SK-N-SH treated with all-trans-retinoic acid at 6 μM for 48 hours (cell line): Measurements from ENCODE around the gene RPS19.

Source experiments
- ATAC-seq: fragments of 200-7000 bp; cut with Tn5 transposase; 3 replicates; pipeline ENCODE4 v1.9.1; 2020; ENCODE audit warnings: mild to moderate bottlenecking, moderate library complexity
- ARNTL ChIP-seq: fragments of 450-650 bp; formaldehyde crosslinking; IDR thresholded peaks from 2 replicates; pipeline ENCODE4 v1.5.0; 2020; ENCODE audit warnings: low read depth, mild to moderate bottlenecking, moderate library complexity, borderline replicate concordance
- BACH2 ChIP-seq: fragments of 250-450 bp; sonication (Bioruptor Pico); IDR thresholded peaks from 2 replicates; pipeline ENCODE4 v1.9.0; 2021; ENCODE audit warnings: mild to moderate bottlenecking, borderline replicate concordance
- CREB5 ChIP-seq: fragments of 250-450 bp; sonication (Bioruptor Pico); IDR thresholded peaks from 2 replicates; pipeline ENCODE4 v1.5.1; 2020; ENCODE audit warnings: low read depth, mild to moderate bottlenecking, moderate library complexity
- CSDC2 ChIP-seq: fragments of 250-450 bp; sonication (Bioruptor Pico); IDR thresholded peaks from 2 replicates; pipeline ENCODE4 v1.5.0; 2020; ENCODE audit warnings: mild to moderate bottlenecking, moderate library complexity
- CSRNP3 ChIP-seq: fragments of 250-450 bp; sonication (Bioruptor Pico); IDR thresholded peaks from 2 replicates; pipeline ENCODE4 v1.5.1; 2021; ENCODE audit warnings: mild to moderate bottlenecking, moderate library complexity
- ESRRG ChIP-seq: fragments of 250-450 bp; sonication (Bioruptor Pico); IDR thresholded peaks from 2 replicates; pipeline ENCODE4 v1.6.1; 2021; ENCODE audit warnings: mild to moderate bottlenecking
- GLIS3 ChIP-seq: fragments of 250-450 bp; sonication (Bioruptor Pico); IDR thresholded peaks from 2 replicates; pipeline ENCODE4 v1.5.0; 2020; ENCODE audit warnings: mild to moderate bottlenecking, moderate library complexity
- ISL1 ChIP-seq: fragments of 250-450 bp; sonication (Bioruptor Pico); IDR thresholded peaks from 2 replicates; pipeline ENCODE4 v2.1.2; 2022; ENCODE audit warnings: mild to moderate bottlenecking, moderate library complexity
- OSR1 ChIP-seq: fragments of 250-450 bp; sonication (Bioruptor Pico); IDR thresholded peaks from 2 replicates; pipeline ENCODE4 v1.8.0; 2022; ENCODE audit warnings: moderate library complexity, mild to moderate bottlenecking, inconsistent platforms
- PATZ1 ChIP-seq: fragments of 250-450 bp; sonication (Bioruptor Pico); IDR thresholded peaks from 2 replicates; pipeline ENCODE4 v1.8.0; 2020; ENCODE audit warnings: mild to moderate bottlenecking, moderate library complexity, borderline replicate concordance
- POU6F1 ChIP-seq: fragments of 250-450 bp; sonication (Bioruptor Pico); IDR thresholded peaks from 2 replicates; pipeline ENCODE4 v1.8.0; 2021; ENCODE audit warnings: low read depth, mild to moderate bottlenecking, moderate library complexity, borderline replicate concordance
- PPARA ChIP-seq: fragments of 250-450 bp; sonication (Bioruptor Pico); IDR thresholded peaks from 2 replicates; pipeline ENCODE4 v1.5.0; 2020; ENCODE audit warnings: mild to moderate bottlenecking, borderline replicate concordance
- RARB ChIP-seq: fragments of 250-450 bp; sonication (Bioruptor Pico); IDR thresholded peaks from 2 replicates; pipeline ENCODE4 v1.8.0; 2021; ENCODE audit warnings: mild to moderate bottlenecking, moderate library complexity
- SNAI2 ChIP-seq: fragments of 250-450 bp; sonication (Bioruptor Pico); IDR thresholded peaks from 2 replicates; pipeline ENCODE4 v1.5.0; 2020; ENCODE audit warnings: mild to moderate bottlenecking, moderate library complexity
- TOX ChIP-seq: fragments of 250-450 bp; sonication (Bioruptor Pico); IDR thresholded peaks from 2 replicates; pipeline ENCODE4 v1.8.0; 2021; ENCODE audit warnings: mild to moderate bottlenecking, moderate library complexity, borderline replicate concordance
- TSHZ2 ChIP-seq: fragments of 250-450 bp; sonication (Bioruptor Pico); IDR thresholded peaks from 2 replicates; pipeline ENCODE4 v1.5.0; 2020; ENCODE audit warnings: mild to moderate bottlenecking, moderate library complexity
- ZC3H10 ChIP-seq: fragments of 250-450 bp; sonication (Bioruptor Pico); IDR thresholded peaks from 2 replicates; pipeline ENCODE4 v1.5.1; 2021; ENCODE audit warnings: mild to moderate bottlenecking, moderate library complexity
- ZFP3 ChIP-seq: fragments of 250-450 bp; sonication (Bioruptor Pico); IDR thresholded peaks from 2 replicates; pipeline ENCODE4 v1.5.0; 2020; ENCODE audit warnings: mild to moderate bottlenecking, moderate library complexity
- ZNF565 ChIP-seq: fragments of 450-650 bp; formaldehyde crosslinking; conservative IDR thresholded peaks from 2 replicates; pipeline ENCODE4 v1.5.0; 2020; ENCODE audit warnings: low read depth, mild to moderate bottlenecking, moderate library complexity
- ZNF70 ChIP-seq: fragments of 450-650 bp; formaldehyde crosslinking; IDR thresholded peaks from 2 replicates; pipeline ENCODE4 v1.5.0; 2020; ENCODE audit warnings: mild to moderate bottlenecking, moderate library complexity
- ZNF8 ChIP-seq: fragments of 450-650 bp; formaldehyde crosslinking; IDR thresholded peaks from 2 replicates; pipeline ENCODE4 v1.5.0; 2020; ENCODE audit warnings: mild to moderate bottlenecking, moderate library complexity

The RPS19 gene

GRCh38 chr19:41843371-41843770 lies 16.7 kb upstream of the RPS19 start:
- ATAC-seq: no peak
- TF ChIP-seq POU6F1: no peak
- TF ChIP-seq ZNF565: no peak
- TF ChIP-seq BACH2: no peak
- TF ChIP-seq CREB5: no peak
- no peak for TF ChIP-seq CSRNP3 (CRISPR knock-in tag)
- TF ChIP-seq OSR1: no peak
- no peak for TF ChIP-seq TOX
- no peak for TF ChIP-seq PPARA
- TF ChIP-seq ZNF8: no peak
- TF ChIP-seq CSDC2 (CRISPR knock-in tag): no peak
- no peak for TF ChIP-seq ZNF70
- TF ChIP-seq ISL1 (CRISPR knock-in tag): no peak

GRCh38 chr19:41844601-41845000 lies 15.5 kb upstream of the RPS19 start, which contains the start of gene LYPD4:
LYPD4 (minus strand) TSS chr19:41844683; CDS start chr19:41839285, 5,398 bp downstream.
- peak; percentile 38; the same call in 1 of the 3 replicates for ATAC-seq
- TF ChIP-seq RARB: no peak
- no peak for TF ChIP-seq CREB5
- no peak for TF ChIP-seq ZFP3 (CRISPR knock-in tag)
- no peak for TF ChIP-seq CSRNP3 (CRISPR knock-in tag)
- no peak for TF ChIP-seq POU6F1
- no peak for TF ChIP-seq ZNF8
- TF ChIP-seq OSR1: no peak
- TF ChIP-seq ZNF70: no peak
- no peak for TF ChIP-seq BACH2
- TF ChIP-seq SNAI2 (CRISPR knock-in tag): no peak
- TF ChIP-seq PPARA: no peak
- TF ChIP-seq TOX: no peak

GRCh38 chr19:41845001-41845050 lies 15.2 kb upstream of the RPS19 start, which contains the start of gene DMRTC2:
DMRTC2 (plus strand) TSS chr19:41845042; CDS start chr19:41847429, 2,387 bp downstream.
- ATAC-seq: no peak
- TF ChIP-seq TOX (no peak), CSDC2 (CRISPR knock-in tag) (no peak), ZNF70 (no peak), SNAI2 (CRISPR knock-in tag) (no peak), ZNF8 (no peak), TSHZ2 (CRISPR knock-in tag) (no peak), ESRRG (no peak), RARB (no peak), ZNF565 (no peak), GLIS3 (CRISPR knock-in tag) (no peak), ZC3H10 (CRISPR knock-in tag) (no peak), ARNTL (CRISPR knock-in tag) (no peak), CSRNP3 (CRISPR knock-in tag) (no peak), PATZ1 (CRISPR knock-in tag) (no peak), BACH2 (no peak), CREB5 (no peak)
